GM18520 (cell line): ENCODE data around the gene DMD.

ENCODE experiments used
- ATAC-seq: cut with Tn5 transposase; IDR thresholded peaks from one replicate; pipeline ENCODE4 v1.9.1; 2021; ENCODE audit not compliant: unreplicated experiment

Gene DMD

GRCh38 chrX:31551913-31552312 lies 1659.4 kb downstream of the DMD start:
- no peak for ATAC-seq

- ATAC-seq: no peak
Observed at GRCh38 chrX:31550158-31550557, 1661.2 kb downstream of the DMD start.

GRCh38 chrX:31547816-31548215 lies 1663.5 kb downstream of the DMD start:
- ATAC-seq: no peak

GRCh38 chrX:31547416-31547815 lies 1663.9 kb downstream of the DMD start:
- no peak for ATAC-seq

- no peak for ATAC-seq
Observed at GRCh38 chrX:31546126-31546525, 1665.2 kb downstream of the DMD start.

- no peak for ATAC-seq
Observed at GRCh38 chrX:31545726-31546125, 1665.6 kb downstream of the DMD start.

- no peak for ATAC-seq
Observed at GRCh38 chrX:31545191-31545590, 1666.2 kb downstream of the DMD start.

- ATAC-seq: no peak
Observed at GRCh38 chrX:31543634-31544033, 1667.7 kb downstream of the DMD start.

- no peak for ATAC-seq
Observed at GRCh38 chrX:31542566-31542965, 1668.8 kb downstream of the DMD start.

- ATAC-seq: no peak
Observed at GRCh38 chrX:31540313-31540712, 1671.0 kb downstream of the DMD start.

GRCh38 chrX:31527455-31528126 lies 1683.8 kb downstream of the DMD start:
- no peak for ATAC-seq

GRCh38 chrX:31523884-31524536 lies 1687.3 kb downstream of the DMD start:
- no peak for ATAC-seq

GRCh38 chrX:31522760-31523159 lies 1688.6 kb downstream of the DMD start:
- no peak for ATAC-seq

GRCh38 chrX:31521941-31522340 lies 1689.4 kb downstream of the DMD start:
- no peak for ATAC-seq

GRCh38 chrX:31516527-31516926 lies 1694.8 kb downstream of the DMD start:
- no peak for ATAC-seq

- ATAC-seq: no peak
Observed at GRCh38 chrX:31508338-31508737, 1703.0 kb downstream of the DMD start.

GRCh38 chrX:31506928-31507327 lies 1704.4 kb downstream of the DMD start:
- ATAC-seq: no peak

- ATAC-seq: no peak
Observed at GRCh38 chrX:31506360-31506759, 1705.0 kb downstream of the DMD start.

GRCh38 chrX:31500921-31501320 lies 1710.4 kb downstream of the DMD start:
- ATAC-seq: no peak

- ATAC-seq: no peak
Observed at GRCh38 chrX:31499109-31499508, 1712.2 kb downstream of the DMD start.

GRCh38 chrX:31497086-31497485 lies 1714.3 kb downstream of the DMD start:
- ATAC-seq: no peak

- ATAC-seq: no peak
Observed at GRCh38 chrX:31487951-31488350, 1723.4 kb downstream of the DMD start.

- ATAC-seq: no peak
Observed at GRCh38 chrX:31483336-31483735, 1728.0 kb downstream of the DMD start.
